ENCODE data around the gene DIAPH2.

Gene DIAPH2

DNA sequence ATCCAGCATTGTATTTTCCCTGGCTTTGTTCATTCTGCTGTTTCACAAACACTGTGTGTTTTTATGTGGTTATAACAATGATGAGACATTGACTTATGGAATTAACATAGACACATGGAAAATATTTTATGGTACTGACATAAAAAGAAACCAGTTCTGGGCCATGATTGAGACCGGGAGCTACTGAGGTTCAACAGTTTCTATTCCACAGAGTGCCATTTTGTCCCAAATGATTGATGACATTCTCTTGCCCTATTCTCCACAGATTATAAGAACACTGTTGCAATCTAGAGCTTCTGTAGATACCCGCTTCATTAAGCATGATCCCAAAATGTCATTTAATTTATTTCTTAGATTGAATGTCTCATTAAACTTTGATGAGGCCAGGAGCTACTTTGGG lies 525.9 kb downstream of the DIAPH2 start:
- H3K4me3 ChIP-seq (ENCODE audit: low read depth, low read length), result no peak overlapping the region
- TF ChIP-seq, protein P1, sequence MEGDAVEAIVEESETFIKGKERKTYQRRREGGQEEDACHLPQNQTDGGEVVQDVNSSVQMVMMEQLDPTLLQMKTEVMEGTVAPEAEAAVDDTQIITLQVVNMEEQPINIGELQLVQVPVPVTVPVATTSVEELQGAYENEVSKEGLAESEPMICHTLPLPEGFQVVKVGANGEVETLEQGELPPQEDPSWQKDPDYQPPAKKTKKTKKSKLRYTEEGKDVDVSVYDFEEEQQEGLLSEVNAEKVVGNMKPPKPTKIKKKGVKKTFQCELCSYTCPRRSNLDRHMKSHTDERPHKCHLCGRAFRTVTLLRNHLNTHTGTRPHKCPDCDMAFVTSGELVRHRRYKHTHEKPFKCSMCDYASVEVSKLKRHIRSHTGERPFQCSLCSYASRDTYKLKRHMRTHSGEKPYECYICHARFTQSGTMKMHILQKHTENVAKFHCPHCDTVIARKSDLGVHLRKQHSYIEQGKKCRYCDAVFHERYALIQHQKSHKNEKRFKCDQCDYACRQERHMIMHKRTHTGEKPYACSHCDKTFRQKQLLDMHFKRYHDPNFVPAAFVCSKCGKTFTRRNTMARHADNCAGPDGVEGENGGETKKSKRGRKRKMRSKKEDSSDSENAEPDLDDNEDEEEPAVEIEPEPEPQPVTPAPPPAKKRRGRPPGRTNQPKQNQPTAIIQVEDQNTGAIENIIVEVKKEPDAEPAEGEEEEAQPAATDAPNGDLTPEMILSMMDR (IDR thresholded peaks at IDR 0.05; ENCODE audit: low read depth, low read length), result no peak
- TF ChIP-seq MAX (IDR thresholded peaks at IDR 0.05; ENCODE audit: low read depth, low read length), result no peak
- no peak for DNase-seq (ENCODE audit: low read depth)

- no peak for DNase-seq (ENCODE audit: low read depth)
- TF ChIP-seq MYC (IDR thresholded peaks at IDR 0.05; ENCODE audit: low read depth, low read length) (no peak), MAX (IDR thresholded peaks at IDR 0.05; ENCODE audit: low read depth, low read length) (no peak), POLR2A (IDR thresholded peaks at IDR 0.05; ENCODE audit: extremely low read depth, insufficient read length) (no peak)
- TF ChIP-seq, protein P1 (IDR thresholded peaks at IDR 0.05; ENCODE audit: low read depth, low read length), result no peak
- no peak overlapping the region for H3K4me3 ChIP-seq (ENCODE audit: low read depth, low read length)
Measured at GRCh38 chrX:97211070-97211469, 526.4 kb downstream of the DIAPH2 start.

- DNase-seq (ENCODE audit: low read depth), result no peak
- no peak overlapping the region for H3K4me3 ChIP-seq (ENCODE audit: low read depth, low read length)
Measured at GRCh38 chrX:97215186-97215585, 530.5 kb downstream of the DIAPH2 start.

GRCh38 chrX:97224148-97224547 lies 539.5 kb downstream of the DIAPH2 start:
- TF ChIP-seq POLR2A (IDR thresholded peaks at IDR 0.05; ENCODE audit: extremely low read depth, insufficient read length), result no peak
- TF ChIP-seq MAX (IDR thresholded peaks at IDR 0.05; ENCODE audit: low read depth, low read length), result no peak
- TF ChIP-seq MYC (IDR thresholded peaks at IDR 0.05; ENCODE audit: low read depth, low read length), result no peak
- TF ChIP-seq, protein P1 (IDR thresholded peaks at IDR 0.05; ENCODE audit: low read depth, low read length), result no peak
- no peak overlapping the region for H3K4me3 ChIP-seq (ENCODE audit: low read depth, low read length)
- DNase-seq (ENCODE audit: low read depth), result no peak

More at GRCh38 chrX:97215186-97215585, 530.5 kb downstream of the DIAPH2 start:
- TF ChIP-seq, protein P1 (IDR thresholded peaks at IDR 0.05; ENCODE audit: low read depth, low read length), result no peak
- TF ChIP-seq POLR2A (IDR thresholded peaks at IDR 0.05; ENCODE audit: extremely low read depth, insufficient read length), result no peak

- DNase-seq (ENCODE audit: low read depth), result no peak
- TF ChIP-seq, protein P1 (IDR thresholded peaks at IDR 0.05; ENCODE audit: low read depth, low read length), result no peak
- TF ChIP-seq POLR2A (IDR thresholded peaks at IDR 0.05; ENCODE audit: extremely low read depth, insufficient read length), result no peak
- H3K4me3 ChIP-seq (ENCODE audit: low read depth, low read length), result no peak overlapping the region
Measured at GRCh38 chrX:97229318-97229717, 544.7 kb downstream of the DIAPH2 start.

DNA sequence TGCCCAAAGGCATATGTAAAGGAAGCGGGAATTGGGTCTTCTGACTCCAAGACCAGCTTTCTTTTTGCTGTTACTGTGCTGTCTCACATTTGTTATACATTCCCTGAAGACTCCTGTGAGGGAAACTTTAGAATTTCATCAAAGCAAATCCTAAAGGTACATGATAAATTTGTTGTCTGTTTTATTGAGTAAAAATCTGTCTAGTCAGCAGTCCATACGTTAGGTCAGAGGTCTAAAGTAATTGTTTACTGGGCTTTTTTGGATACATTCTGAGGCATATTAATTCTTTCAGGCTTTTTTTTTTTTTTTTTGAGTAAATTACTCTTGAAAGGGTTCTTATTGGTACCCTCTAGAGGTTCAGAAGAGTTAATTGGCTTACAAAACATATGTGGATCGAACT lies 546.3 kb downstream of the DIAPH2 start:
- no peak for DNase-seq (ENCODE audit: low read depth)
- TF ChIP-seq MAX (IDR thresholded peaks at IDR 0.05; ENCODE audit: low read depth, low read length), result no peak
- TF ChIP-seq, protein P1 (IDR thresholded peaks at IDR 0.05; ENCODE audit: low read depth, low read length), result no peak
- TF ChIP-seq MYC (IDR thresholded peaks at IDR 0.05; ENCODE audit: low read depth, low read length), result no peak
- TF ChIP-seq POLR2A (IDR thresholded peaks at IDR 0.05; ENCODE audit: extremely low read depth, insufficient read length), result no peak

More for the DNA sequence above, 546.3 kb downstream of the DIAPH2 start:
- no peak overlapping the region for H3K4me3 ChIP-seq (ENCODE audit: low read depth, low read length)

All from NB4 (cell line).